ENCODE data around the gene SERPINA12. TPM values are rescaled to one million over a fixed set of nuclear protein-coding genes. Genes with fewer than 3 reads are reported as not detected.
"Not testable (repeated sequence)": the region's sequence is repeated elsewhere in the genome, so short reads cannot be mapped to it uniquely, and the experiment has no call there.

Gene SERPINA12
- total RNA-seq, 4 donors from 2014 or later: not detected

- Histone ChIP-seq H3K27me3 (no peaks in the 10 kb centered on the region), H3K4me1 (no peaks in the 10 kb centered on the region), H3K4me3 (no peak overlapping the region), H3K9me3 (no peaks in the 10 kb centered on the region), H3K36me3 (no peaks in the 10 kb centered on the region), H3K27ac (no peak overlapping the region)
- DNase-seq: no peak
- TF ChIP-seq POLR2A (IDR thresholded peaks at IDR 0.05): no peak
- TF ChIP-seq, protein P1, sequence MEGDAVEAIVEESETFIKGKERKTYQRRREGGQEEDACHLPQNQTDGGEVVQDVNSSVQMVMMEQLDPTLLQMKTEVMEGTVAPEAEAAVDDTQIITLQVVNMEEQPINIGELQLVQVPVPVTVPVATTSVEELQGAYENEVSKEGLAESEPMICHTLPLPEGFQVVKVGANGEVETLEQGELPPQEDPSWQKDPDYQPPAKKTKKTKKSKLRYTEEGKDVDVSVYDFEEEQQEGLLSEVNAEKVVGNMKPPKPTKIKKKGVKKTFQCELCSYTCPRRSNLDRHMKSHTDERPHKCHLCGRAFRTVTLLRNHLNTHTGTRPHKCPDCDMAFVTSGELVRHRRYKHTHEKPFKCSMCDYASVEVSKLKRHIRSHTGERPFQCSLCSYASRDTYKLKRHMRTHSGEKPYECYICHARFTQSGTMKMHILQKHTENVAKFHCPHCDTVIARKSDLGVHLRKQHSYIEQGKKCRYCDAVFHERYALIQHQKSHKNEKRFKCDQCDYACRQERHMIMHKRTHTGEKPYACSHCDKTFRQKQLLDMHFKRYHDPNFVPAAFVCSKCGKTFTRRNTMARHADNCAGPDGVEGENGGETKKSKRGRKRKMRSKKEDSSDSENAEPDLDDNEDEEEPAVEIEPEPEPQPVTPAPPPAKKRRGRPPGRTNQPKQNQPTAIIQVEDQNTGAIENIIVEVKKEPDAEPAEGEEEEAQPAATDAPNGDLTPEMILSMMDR (IDR thresholded peaks at IDR 0.05): no peak
These were observed 5.1 kb upstream of the SERPINA12 start for GRCh38 chr14:94514351-94514750.

- H3K4me3 ChIP-seq, H3K27me3 ChIP-seq, H3K9me3 ChIP-seq, DNase-seq, H3K36me3 ChIP-seq, H3K4me1 ChIP-seq, H3K27ac ChIP-seq: not testable (repeated sequence)
These were observed 1.2 kb upstream of the SERPINA12 start for GRCh38 chr14:94510481-94510880.

GRCh38 chr14:94505641-94506040, 3.6 kb downstream of the SERPINA12 start:
- TF ChIP-seq POLR2A (IDR thresholded peaks at IDR 0.05): no peak
- TF ChIP-seq, protein P1 (IDR thresholded peaks at IDR 0.05): no peak
- Histone ChIP-seq H3K27ac (no peak overlapping the region), H3K9me3 (no peaks in the 10 kb centered on the region), H3K36me3 (no peaks in the 10 kb centered on the region), H3K27me3 (no peaks in the 10 kb centered on the region), H3K4me3 (no peak overlapping the region), H3K4me1 (no peaks in the 10 kb centered on the region)
- DNase-seq: no peak

DNA sequence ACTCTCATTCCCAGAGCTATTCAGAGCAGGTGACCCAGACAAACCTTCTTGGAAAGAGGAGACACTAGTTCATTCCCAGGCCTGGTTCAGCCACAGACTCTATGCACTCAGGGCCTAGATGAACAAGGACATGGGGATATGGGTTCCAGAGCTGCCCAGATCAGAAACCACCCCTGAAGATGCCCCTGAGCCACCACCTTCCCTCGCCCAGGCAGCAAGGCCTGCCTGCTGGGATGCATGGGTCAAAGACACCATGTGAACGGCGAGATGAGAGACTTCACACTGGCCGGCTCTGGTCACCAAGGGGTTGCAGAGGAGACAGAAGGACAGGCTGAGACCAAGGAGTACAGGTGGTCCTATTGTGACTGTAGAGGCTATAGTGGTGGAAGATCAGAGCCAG, 4.1 kb downstream of the SERPINA12 start:
- DNase-seq: no peak
- Histone ChIP-seq H3K4me3 (no peak overlapping the region), H3K4me1 (no peaks in the 10 kb centered on the region), H3K36me3 (no peaks in the 10 kb centered on the region), H3K27ac (no peak overlapping the region), H3K27me3 (no peaks in the 10 kb centered on the region), H3K9me3 (no peaks in the 10 kb centered on the region)
- no peak for TF ChIP-seq POLR2A (IDR thresholded peaks at IDR 0.05)
- TF ChIP-seq, protein P1 (IDR thresholded peaks at IDR 0.05): no peak

DNA sequence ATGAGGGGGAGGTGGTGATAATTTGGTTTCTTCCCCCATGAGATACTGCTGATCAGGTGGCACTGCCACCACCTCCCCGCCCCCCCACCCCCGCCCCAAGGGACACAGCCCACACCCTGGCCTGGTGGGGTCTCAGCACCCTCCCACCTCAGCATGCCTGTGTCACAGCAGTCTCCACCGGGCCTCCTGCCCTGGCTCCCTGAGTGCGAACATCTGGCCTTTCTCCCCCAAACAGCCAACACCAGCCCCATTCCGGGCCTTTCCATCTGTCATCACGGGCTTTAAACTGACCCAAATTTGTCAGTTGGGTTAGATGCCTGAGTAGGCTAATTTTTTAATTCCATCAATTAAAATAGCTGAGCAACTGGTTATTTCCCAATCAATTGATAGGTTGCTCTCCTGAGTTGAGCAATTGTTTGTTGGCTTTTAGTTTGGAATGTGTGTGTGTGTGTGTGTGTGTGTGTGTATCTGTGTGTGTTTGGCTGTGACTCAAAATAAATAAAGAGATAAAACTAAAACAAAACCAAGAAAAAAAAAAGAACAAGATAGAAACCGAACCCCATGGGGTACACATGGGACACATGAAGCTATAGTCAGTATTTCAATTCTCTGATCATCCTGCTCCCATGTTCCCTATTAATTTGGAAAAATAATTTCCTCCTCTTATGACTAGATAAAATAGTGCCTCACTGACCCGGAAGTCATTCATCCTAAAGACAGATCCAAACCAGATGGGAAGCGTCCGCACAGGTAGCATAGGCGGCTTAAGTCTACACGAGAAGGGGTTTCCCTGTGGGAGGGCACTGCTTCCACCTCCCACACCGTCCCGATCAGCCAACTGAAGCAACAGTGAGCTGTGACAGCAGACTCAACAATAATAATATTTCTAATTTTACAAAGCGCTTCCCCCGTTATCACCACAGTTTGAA, 7.4 kb downstream of the SERPINA12 start:
- Histone ChIP-seq H3K36me3 (no peaks in the 10 kb centered on the region), H3K9me3 (no peaks in the 10 kb centered on the region), H3K27ac (no peak overlapping the region), H3K4me3 (no peak overlapping the region), H3K27me3 (no peaks in the 10 kb centered on the region), H3K4me1 (no peaks in the 10 kb centered on the region)
- no peak for TF ChIP-seq POLR2A (IDR thresholded peaks at IDR 0.05)
- TF ChIP-seq, protein P1 (IDR thresholded peaks at IDR 0.05): no peak
- DNase-seq: no peak

DNA sequence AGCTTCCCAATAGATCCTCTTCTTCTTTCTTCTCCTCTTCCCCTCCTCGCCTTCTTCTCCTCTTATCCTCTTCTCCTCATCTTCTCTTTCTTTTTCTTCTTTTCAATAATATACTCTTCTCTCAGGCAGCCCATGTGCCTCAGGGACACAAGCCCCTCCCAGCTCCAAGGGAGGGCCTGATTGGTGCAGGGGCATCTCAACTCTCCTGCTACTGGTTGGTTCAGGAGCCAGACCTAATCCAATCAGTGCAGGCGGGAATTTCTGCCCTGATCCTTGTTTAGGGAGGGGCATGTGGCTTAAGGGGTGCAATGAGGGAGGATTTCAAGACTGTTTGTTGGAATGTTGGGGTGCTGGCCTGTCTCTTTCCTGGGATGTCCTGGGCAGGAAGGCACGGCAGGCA, 9.0 kb downstream of the SERPINA12 start:
- no peak for DNase-seq
- Histone ChIP-seq H3K27me3 (no peaks in the 10 kb centered on the region), H3K4me3 (no peak overlapping the region), H3K36me3 (no peaks in the 10 kb centered on the region), H3K27ac (no peak overlapping the region), H3K4me1 (no peaks in the 10 kb centered on the region), H3K9me3 (no peaks in the 10 kb centered on the region)
- TF ChIP-seq POLR2A (IDR thresholded peaks at IDR 0.05): no peak
- TF ChIP-seq, protein P1 (IDR thresholded peaks at IDR 0.05): no peak
